Measurements from ENCODE around the gene CCDC7.

Gene CCDC7

GRCh38 chr10:32417911-32418547 is 27.9 kb upstream of the CCDC7 start:
- Histone ChIP-seq H3K4me3 (ENCODE audit: low read depth, low read length) (no peak overlapping the region), H3K9me3 (no peaks in the 10 kb centered on the region), H3K27me3 (no peaks in the 10 kb centered on the region), H3K36me3 (no peaks in the 10 kb centered on the region), H3K4me1 (no peaks in the 10 kb centered on the region)
- DNase-seq: no peak
- TF ChIP-seq CTCF (IDR thresholded peaks at IDR 0.05; ENCODE audit: low read depth, low read length): no peak

- Histone ChIP-seq H3K9me3 (no peaks in the 10 kb centered on the region), H3K4me3 (ENCODE audit: low read depth, low read length) (no peak overlapping the region), H3K27me3 (no peaks in the 10 kb centered on the region), H3K36me3 (no peaks in the 10 kb centered on the region), H3K4me1 (no peaks in the 10 kb centered on the region)
- no peak for DNase-seq
- no peak for TF ChIP-seq CTCF (IDR thresholded peaks at IDR 0.05; ENCODE audit: low read depth, low read length)
Observed at GRCh38 chr10:32418572-32418971, 27.4 kb upstream of the CCDC7 start.

GRCh38 chr10:32419615-32420014 is 26.3 kb upstream of the CCDC7 start:
- Histone ChIP-seq H3K4me3 (ENCODE audit: low read depth, low read length) (no peak overlapping the region), H3K9me3 (no peaks in the 10 kb centered on the region), H3K27me3 (no peaks in the 10 kb centered on the region), H3K36me3 (no peaks in the 10 kb centered on the region), H3K4me1 (no peaks in the 10 kb centered on the region)
- no peak for TF ChIP-seq CTCF (IDR thresholded peaks at IDR 0.05; ENCODE audit: low read depth, low read length)
- no peak for DNase-seq

GRCh38 chr10:32426186-32426585 is 19.8 kb upstream of the CCDC7 start:
- TF ChIP-seq CTCF (IDR thresholded peaks at IDR 0.05; ENCODE audit: low read depth, low read length): no peak
- Histone ChIP-seq H3K4me1 (no peaks in the 10 kb centered on the region), H3K27me3 (peaks cover 3% of the 10 kb centered on the region; the same call in 1 of the 2 replicates), H3K4me3 (ENCODE audit: low read depth, low read length) (no peak overlapping the region), H3K9me3 (no peaks in the 10 kb centered on the region), H3K36me3 (no peaks in the 10 kb centered on the region)
- DNase-seq: no peak

- no peaks in the 10 kb centered on the region for H3K4me1 ChIP-seq
- TF ChIP-seq CTCF (IDR thresholded peaks at IDR 0.05; ENCODE audit: low read depth, low read length): no peak
- H3K36me3 ChIP-seq: no peaks in the 10 kb centered on the region
Observed at GRCh38 chr10:32433542-32433941, 12.4 kb upstream of the CCDC7 start.

GRCh38 chr10:32436215-32436614 is 9.7 kb upstream of the CCDC7 start:
- H3K27me3 ChIP-seq: no peaks in the 10 kb centered on the region; the same call in 1 of the 2 replicates
- no peaks in the 10 kb centered on the region for H3K4me1 ChIP-seq
- no peak overlapping the region for H3K4me3 ChIP-seq (ENCODE audit: low read depth, low read length)
- H3K9me3 ChIP-seq: no peaks in the 10 kb centered on the region
- no peak for TF ChIP-seq CTCF (IDR thresholded peaks at IDR 0.05; ENCODE audit: low read depth, low read length)
- DNase-seq: no peak
- H3K36me3 ChIP-seq: no peaks in the 10 kb centered on the region

More at GRCh38 chr10:32433542-32433941, 12.4 kb upstream of the CCDC7 start:
- H3K27me3 ChIP-seq: peaks cover 3% of the 10 kb centered on the region; the same call in 1 of the 2 replicates
- DNase-seq: no peak
- no peaks in the 10 kb centered on the region for H3K9me3 ChIP-seq
- H3K4me3 ChIP-seq (ENCODE audit: low read depth, low read length): no peak overlapping the region

All from BE2C (cell line).